Activated naive CD4-positive, alpha-beta T cell treated with anti-CD3 and anti-CD28 coated beads, Interleukin-2, amount 10 ng/mL, durations not matched to agents 7 days and 5 days (primary cell): ENCODE data around the gene TPK1.
"Not testable (repeated sequence)": the region's sequence is repeated elsewhere in the genome, so short reads cannot be mapped to it uniquely, and the experiment has no call there.

ENCODE experiments used
- CTCF ChIA-PET: fragments of 350-600 bp; sonication (Branson Sonifier 250); formaldehyde crosslinking; loops from one replicate; lab custom pipeline; 2021; ENCODE audit warnings: antibody characterized with exemption; lab: Charles Lee
- DNase-seq: peaks from one replicate; pipeline ENCODE4 v3.0.0-alpha.2; 2020
- H3K27ac Mint-ChIP-seq: one replicate; pipeline ENCODE4 v1.8.0; 2021; ENCODE audit warnings: mild to moderate bottlenecking, moderate library complexity, mixed read lengths
- H3K27me3 Mint-ChIP-seq: one replicate; pipeline ENCODE4 v1.8.0; 2021; ENCODE audit warnings: mild to moderate bottlenecking, mixed read lengths
- H3K36me3 Mint-ChIP-seq: one replicate; pipeline ENCODE4 v1.8.0; 2021; ENCODE audit warnings: mixed read lengths
- H3K4me1 Mint-ChIP-seq: one replicate; pipeline ENCODE4 v1.8.0; 2021; ENCODE audit warnings: mixed read lengths
- H3K4me3 Mint-ChIP-seq: one replicate; pipeline ENCODE4 v1.8.0; 2021; ENCODE audit warnings: mild to moderate bottlenecking, moderate library complexity, mixed read lengths
- H3K9me3 Mint-ChIP-seq: one replicate; pipeline ENCODE4 v1.8.0; 2021; ENCODE audit warnings: mixed read lengths

TPK1 gene

GRCh38 chr7:144738708-144739314, 97.0 kb downstream of the TPK1 start:
- Mint-ChIP-seq H3K36me3 (no peaks in the 10 kb centered on the region), H3K4me1 (no peaks in the 10 kb centered on the region), H3K27me3 (no peaks in the 10 kb centered on the region), H3K27ac (no peak overlapping the region), H3K4me3 (no peak overlapping the region), H3K9me3 (no peaks in the 10 kb centered on the region)
- CTCF ChIA-PET: interaction anchor here (0.7 to 3.3 kb wide), 9 partner anchors 10 to 285 kb away, joined by 3 to 14 read pairs (median 3); partner anchors contain the start of gene TPK1
- DNase-seq: peak; percentile 30

GRCh38 chr7:144738146-144738545, 97.7 kb downstream of the TPK1 start:
- H3K27me3 Mint-ChIP-seq: no peaks in the 10 kb centered on the region
- DNase-seq: no peak
- H3K4me1 Mint-ChIP-seq: no peaks in the 10 kb centered on the region
- CTCF ChIA-PET: interaction anchor here (0.7 to 3.3 kb wide), 8 partner anchors 9 to 148 kb away, joined by 3 to 14 read pairs (median 4); partner anchors contain the start of gene TPK1
- H3K9me3 Mint-ChIP-seq: no peaks in the 10 kb centered on the region
- no peaks in the 10 kb centered on the region for H3K36me3 Mint-ChIP-seq
- no peak overlapping the region for H3K27ac Mint-ChIP-seq
- H3K4me3 Mint-ChIP-seq: no peak overlapping the region

GRCh38 chr7:144736880-144737493, 98.9 kb downstream of the TPK1 start:
- H3K27ac Mint-ChIP-seq: no peak overlapping the region
- no peak for DNase-seq
- H3K27me3 Mint-ChIP-seq: no peaks in the 10 kb centered on the region
- H3K4me1 Mint-ChIP-seq: no peaks in the 10 kb centered on the region
- H3K9me3 Mint-ChIP-seq: no peaks in the 10 kb centered on the region
- CTCF ChIA-PET: interaction anchor here (1.8 to 3.3 kb wide), 2 partner anchors 49 to 75 kb away, joined by 4 to 14 read pairs; no protein-coding TSS in a partner anchor
- no peaks in the 10 kb centered on the region for H3K36me3 Mint-ChIP-seq
- no peak overlapping the region for H3K4me3 Mint-ChIP-seq

GRCh38 chr7:144735505-144736276, 100.2 kb downstream of the TPK1 start:
- no peaks in the 10 kb centered on the region for H3K27me3 Mint-ChIP-seq
- CTCF ChIA-PET: no interaction called here
- H3K4me3 Mint-ChIP-seq: no peak overlapping the region
- no peaks in the 10 kb centered on the region for H3K9me3 Mint-ChIP-seq
- H3K27ac Mint-ChIP-seq: no peak overlapping the region
- H3K36me3 Mint-ChIP-seq: no peaks in the 10 kb centered on the region
- no peaks in the 10 kb centered on the region for H3K4me1 Mint-ChIP-seq
- no peak for DNase-seq

GRCh38 chr7:144731661-144732351, 104.0 kb downstream of the TPK1 start:
- H3K4me1 Mint-ChIP-seq: no peaks in the 10 kb centered on the region
- CTCF ChIA-PET: interaction anchor here (0.6 kb wide), 1 partner anchor 9 kb away, joined by 3 read pairs; no protein-coding TSS in a partner anchor
- no peak overlapping the region for H3K27ac Mint-ChIP-seq
- H3K36me3 Mint-ChIP-seq: no peaks in the 10 kb centered on the region
- no peaks in the 10 kb centered on the region for H3K9me3 Mint-ChIP-seq
- no peak for DNase-seq
- H3K4me3 Mint-ChIP-seq: no peak overlapping the region
- no peaks in the 10 kb centered on the region for H3K27me3 Mint-ChIP-seq

- Mint-ChIP-seq H3K36me3 (no peaks in the 10 kb centered on the region), H3K27ac (no peak overlapping the region)
- CTCF ChIA-PET: no interaction called here
Measured at GRCh38 chr7:144730224-144730623, 105.6 kb downstream of the TPK1 start.

GRCh38 chr7:144729226-144729625, 106.6 kb downstream of the TPK1 start:
- no peak overlapping the region for H3K4me3 Mint-ChIP-seq
- H3K9me3 Mint-ChIP-seq: no peaks in the 10 kb centered on the region
- no peaks in the 10 kb centered on the region for H3K27me3 Mint-ChIP-seq
- H3K36me3 Mint-ChIP-seq: no peaks in the 10 kb centered on the region
- no peaks in the 10 kb centered on the region for H3K4me1 Mint-ChIP-seq
- no peak for DNase-seq
- no peak overlapping the region for H3K27ac Mint-ChIP-seq
- CTCF ChIA-PET: interaction anchor here (0.7 kb wide), 1 partner anchor 10 kb away, joined by 3 read pairs; no protein-coding TSS in a partner anchor

More at GRCh38 chr7:144730224-144730623, 105.6 kb downstream of the TPK1 start:
- Mint-ChIP-seq H3K4me3 (no peak overlapping the region), H3K9me3 (no peaks in the 10 kb centered on the region), H3K27me3 (no peaks in the 10 kb centered on the region), H3K4me1 (no peaks in the 10 kb centered on the region)
- no peak for DNase-seq

GRCh38 chr7:144728551-144728950, 107.3 kb downstream of the TPK1 start:
- no peaks in the 10 kb centered on the region for H3K4me1 Mint-ChIP-seq
- no peak overlapping the region for H3K4me3 Mint-ChIP-seq
- no peaks in the 10 kb centered on the region for H3K9me3 Mint-ChIP-seq
- no peaks in the 10 kb centered on the region for H3K27me3 Mint-ChIP-seq
- H3K27ac Mint-ChIP-seq: no peak overlapping the region
- CTCF ChIA-PET: interaction anchor here (0.7 kb wide), 1 partner anchor 10 kb away, joined by 3 read pairs; no protein-coding TSS in a partner anchor
- H3K36me3 Mint-ChIP-seq: no peaks in the 10 kb centered on the region
- no peak for DNase-seq

GRCh38 chr7:144726840-144727239, 109.0 kb downstream of the TPK1 start:
- H3K36me3 Mint-ChIP-seq, H3K27me3 Mint-ChIP-seq, H3K4me3 Mint-ChIP-seq, DNase-seq, H3K27ac Mint-ChIP-seq, H3K4me1 Mint-ChIP-seq, H3K9me3 Mint-ChIP-seq: not testable (repeated sequence)
- CTCF ChIA-PET: interaction anchor here (0.7 kb wide), 1 partner anchor 43 kb away, joined by 3 read pairs; no protein-coding TSS in a partner anchor

GRCh38 chr7:144725070-144725469, 110.8 kb downstream of the TPK1 start:
- Mint-ChIP-seq H3K27ac (no peak overlapping the region), H3K27me3 (no peaks in the 10 kb centered on the region), H3K36me3 (no peaks in the 10 kb centered on the region), H3K9me3 (no peaks in the 10 kb centered on the region), H3K4me3 (no peak overlapping the region), H3K4me1 (peaks cover 6% of the 10 kb centered on the region)
- CTCF ChIA-PET: no interaction called here
- DNase-seq: no peak

- no peak overlapping the region for H3K27ac Mint-ChIP-seq
- no peak overlapping the region for H3K4me3 Mint-ChIP-seq
- H3K27me3 Mint-ChIP-seq: no peaks in the 10 kb centered on the region
- no peaks in the 10 kb centered on the region for H3K36me3 Mint-ChIP-seq
- CTCF ChIA-PET: interaction anchor here (0.6 kb wide), 1 partner anchor 140 kb away, joined by 3 read pairs; no protein-coding TSS in a partner anchor
- DNase-seq: no peak
- peaks cover 5% of the 10 kb centered on the region for H3K9me3 Mint-ChIP-seq
- peaks cover 6% of the 10 kb centered on the region for H3K4me1 Mint-ChIP-seq
Measured at GRCh38 chr7:144723301-144723700, 112.6 kb downstream of the TPK1 start.

- H3K27me3 Mint-ChIP-seq: no peaks in the 10 kb centered on the region
- CTCF ChIA-PET: no interaction called here
- H3K36me3 Mint-ChIP-seq: no peaks in the 10 kb centered on the region
- no peak overlapping the region for H3K27ac Mint-ChIP-seq
- H3K4me1 Mint-ChIP-seq: peaks cover 6% of the 10 kb centered on the region
- no peak overlapping the region for H3K4me3 Mint-ChIP-seq
- DNase-seq: no peak
- H3K9me3 Mint-ChIP-seq: peaks cover 5% of the 10 kb centered on the region
Measured at GRCh38 chr7:144720710-144721109, 115.1 kb downstream of the TPK1 start.

- H3K9me3 Mint-ChIP-seq: peaks cover 5% of the 10 kb centered on the region
- H3K27me3 Mint-ChIP-seq: no peaks in the 10 kb centered on the region
- no peak overlapping the region for H3K27ac Mint-ChIP-seq
- H3K4me3 Mint-ChIP-seq: no peak overlapping the region
- CTCF ChIA-PET: no interaction called here
- no peak for DNase-seq
- H3K36me3 Mint-ChIP-seq: no peaks in the 10 kb centered on the region
- peaks cover 6% of the 10 kb centered on the region for H3K4me1 Mint-ChIP-seq
Measured at GRCh38 chr7:144720149-144720548, 115.7 kb downstream of the TPK1 start.

- peaks cover 5% of the 10 kb centered on the region for H3K9me3 Mint-ChIP-seq
- DNase-seq: no peak
- peaks cover 10% of the 10 kb centered on the region for H3K4me1 Mint-ChIP-seq
- no peak overlapping the region for H3K4me3 Mint-ChIP-seq
- H3K27ac Mint-ChIP-seq: no peak overlapping the region
- no peaks in the 10 kb centered on the region for H3K36me3 Mint-ChIP-seq
- no peaks in the 10 kb centered on the region for H3K27me3 Mint-ChIP-seq
- CTCF ChIA-PET: no interaction called here
Measured at GRCh38 chr7:144717720-144718119, 118.1 kb downstream of the TPK1 start.
